Spleen (tissue), 7 donors: ENCODE results near the gene GCDH.

Experiments
- POLR2A ChIP-seq, 3 donors: fragments of 450-650 bp; IDR thresholded peaks; one replicate each; pipeline ENCODE4 v1.5.1; 2017; ENCODE audit warnings: antibody characterized with exemption in 3 of 3, mild to moderate bottlenecking in 1 of 3
- TF ChIP-seq, protein P1 (sequence below), 11 experiments: fragments of 200-600 bp in 7 of 11; fragments of 450-650 bp in 4 of 11; sonication (generic) in 4 of 11; IDR thresholded peaks in 8 of 11; conservative IDR thresholded peaks in 3 of 11; 1 replicate in 7 of 11; 2 replicates in 4 of 11; pipeline versions ENCODE4 v1.4.0 to v1.8.0; 2016 to 2021; ENCODE audit warnings: antibody characterized with exemption in 11 of 11, inconsistent platforms in 4 of 11, mild to moderate bottlenecking in 1 of 11
- donor health status: DM: no; HTN: no; CAD: no; lungs with moderate emphysema.
- donor health status: DM: no; HTN: no; CAD: no.
- donor health status: DM: no; HTN: no; CAD: no.

DNA sequence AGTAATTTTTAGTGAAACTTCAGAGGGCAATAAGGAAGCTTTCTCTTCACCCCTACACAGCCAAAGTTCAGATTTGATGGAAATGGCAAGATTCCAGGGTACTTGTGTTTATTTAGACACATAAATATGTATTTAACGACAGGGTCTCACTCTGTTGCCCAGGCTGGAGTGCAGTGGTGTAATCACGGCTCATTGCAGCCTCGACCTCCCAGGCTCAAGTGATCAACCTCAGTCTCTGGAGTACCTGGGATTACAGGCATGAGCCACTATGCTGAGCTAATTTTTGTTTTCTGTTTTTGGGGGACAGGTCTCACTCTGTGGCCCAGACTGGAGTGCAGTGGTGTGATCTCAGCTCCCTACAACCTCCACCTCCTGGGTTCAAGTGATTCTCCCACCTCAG is 30.1 kb downstream of the GCDH start:
- TF ChIP-seq, protein P1, sequence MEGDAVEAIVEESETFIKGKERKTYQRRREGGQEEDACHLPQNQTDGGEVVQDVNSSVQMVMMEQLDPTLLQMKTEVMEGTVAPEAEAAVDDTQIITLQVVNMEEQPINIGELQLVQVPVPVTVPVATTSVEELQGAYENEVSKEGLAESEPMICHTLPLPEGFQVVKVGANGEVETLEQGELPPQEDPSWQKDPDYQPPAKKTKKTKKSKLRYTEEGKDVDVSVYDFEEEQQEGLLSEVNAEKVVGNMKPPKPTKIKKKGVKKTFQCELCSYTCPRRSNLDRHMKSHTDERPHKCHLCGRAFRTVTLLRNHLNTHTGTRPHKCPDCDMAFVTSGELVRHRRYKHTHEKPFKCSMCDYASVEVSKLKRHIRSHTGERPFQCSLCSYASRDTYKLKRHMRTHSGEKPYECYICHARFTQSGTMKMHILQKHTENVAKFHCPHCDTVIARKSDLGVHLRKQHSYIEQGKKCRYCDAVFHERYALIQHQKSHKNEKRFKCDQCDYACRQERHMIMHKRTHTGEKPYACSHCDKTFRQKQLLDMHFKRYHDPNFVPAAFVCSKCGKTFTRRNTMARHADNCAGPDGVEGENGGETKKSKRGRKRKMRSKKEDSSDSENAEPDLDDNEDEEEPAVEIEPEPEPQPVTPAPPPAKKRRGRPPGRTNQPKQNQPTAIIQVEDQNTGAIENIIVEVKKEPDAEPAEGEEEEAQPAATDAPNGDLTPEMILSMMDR (IDR thresholded peaks at IDR 0.05 in 8 of 11, conservative IDR thresholded peaks at IDR 0.05 in 3 of 11), result no peak
- TF ChIP-seq POLR2A (IDR thresholded peaks at IDR 0.05), result no peak
